PC-3 (cell line): ENCODE data around the gene NES. TPM values are rescaled to one million over a fixed set of nuclear protein-coding genes. Genes with fewer than 3 reads are reported as not detected.
A peak's percentile ranks its signal among the peaks of the same experiment; 100 is the strongest.

Experiments
- ATAC-seq: fragments of 200-7000 bp; cut with Tn5 transposase; 2 replicates; pipeline ENCODE4 v1.9.1; 2020; ENCODE audit warnings: mild to moderate bottlenecking, moderate library complexity
- Bru-seq: library from RNA; stranded (reverse); fragments of 400-500 nt; gene quantifications from one replicate; lab custom pipeline; 2021; lab: Mats Ljungman, UMichigan
- BruChase-seq, 2 experiments: library from RNA; stranded (reverse); fragments of 400-500 nt; gene quantifications; one replicate each; lab custom pipeline; 2021; lab: Mats Ljungman, UMichigan
- BruUV-seq: library from RNA; stranded (reverse); fragments of 400-500 nt; replicated peaks from 2 replicates; lab custom pipeline; 2021; lab: Mats Ljungman, UMichigan
- CTCF ChIA-PET: fragments of 300-600 bp; sonication (Branson Sonifier 250); formaldehyde crosslinking; loops from one replicate; lab custom pipeline; 2022; ENCODE audit warnings: antibody characterized with exemption; lab: Charles Lee
- POLR2A ChIA-PET: fragments of 300-600 bp; sonication (Branson Sonifier 250); formaldehyde crosslinking; loops from one replicate; lab custom pipeline; 2022; ENCODE audit warnings: antibody characterized with exemption; ENCODE audit not compliant: unreplicated experiment; lab: Charles Lee
- DNase-seq: peaks from one replicate; pipeline ENCODE4 v3.0.0-alpha.2; 2015
- H2AFZ ChIP-seq: fragments of 300-600 bp; sonication (generic); 2 replicates; pipeline ENCODE4 v1.6.0; 2016; ENCODE audit warnings: antibody characterized with exemption, low read length
- H3F3A ChIP-seq: fragments of 300-600 bp; sonication (generic); one replicate; pipeline ENCODE4 v1.6.0; 2017; ENCODE audit warnings: antibody characterized with exemption, low read length, control low read depth, mild to moderate bottlenecking; ENCODE audit not compliant: unreplicated experiment
- H3K27ac ChIP-seq: fragments of 300-600 bp; sonication (generic); 2 replicates; pipeline ENCODE4 v1.5.1; 2016; ENCODE audit warnings: mild to moderate bottlenecking, low read length
- H3K27me3 ChIP-seq: fragments of 300-600 bp; sonication (generic); 2 replicates; pipeline ENCODE4 v1.6.1; 2016; ENCODE audit warnings: low read length, mixed read lengths
- H3K36me3 ChIP-seq: fragments of 300-600 bp; sonication (generic); 2 replicates; pipeline ENCODE4 v1.6.1; 2016; ENCODE audit warnings: low read depth, mixed run types, low read length, mixed read lengths
- H3K4me1 ChIP-seq: fragments of 300-600 bp; sonication (generic); 2 replicates; pipeline ENCODE4 v1.5.1; 2016; ENCODE audit warnings: low read length; ENCODE audit not compliant: insufficient read depth
- H3K4me2 ChIP-seq: fragments of 300-600 bp; sonication (generic); 2 replicates; pipeline ENCODE4 v1.6.0; 2016; ENCODE audit warnings: low read length
- H3K4me3 ChIP-seq: fragments of 300-600 bp; sonication (generic); 2 replicates; pipeline ENCODE4 v1.5.1; 2016; ENCODE audit warnings: mild to moderate bottlenecking, low read length, mixed read lengths
- H3K79me2 ChIP-seq: fragments of 300-600 bp; sonication (generic); 2 replicates; pipeline ENCODE4 v1.6.1; 2017; ENCODE audit warnings: low read length, mixed read lengths
- H3K9ac ChIP-seq: fragments of 300-600 bp; sonication (generic); 2 replicates; pipeline ENCODE4 v1.6.0; 2016; ENCODE audit warnings: mild to moderate bottlenecking, low read length
- H3K9me2 ChIP-seq: fragments of 300-600 bp; sonication (generic); replicated peaks from 2 replicates; pipeline ENCODE4 v1.6.1; 2016; ENCODE audit warnings: mixed run types, low read length, mixed read lengths
- H3K9me3 ChIP-seq: fragments of 300-600 bp; sonication (generic); 2 replicates; pipeline ENCODE4 v1.6.1; 2016; ENCODE audit warnings: low read length, mixed read lengths
- H4K20me1 ChIP-seq: fragments of 300-600 bp; sonication (generic); 2 replicates; pipeline ENCODE4 v1.6.1; 2016; ENCODE audit warnings: low read length, mixed read lengths
- EZH2 ChIP-seq: fragments of 300-600 bp; sonication (generic); IDR thresholded peaks from one replicate; pipeline ENCODE4 v1.6.1; 2017; ENCODE audit warnings: antibody characterized with exemption, mild to moderate bottlenecking, low read length; ENCODE audit not compliant: unreplicated experiment
- EZH2phosphoT487 ChIP-seq: fragments of 300-600 bp; sonication (generic); IDR thresholded peaks from 2 replicates; pipeline ENCODE4 v1.6.1; 2018; ENCODE audit warnings: mild to moderate bottlenecking, antibody characterized with exemption, low read length, borderline replicate concordance
- intact Hi-C: fragments of 100-400 bp; cut with micrococcal nuclease; formaldehyde crosslinking; loops from 2 replicates; pipeline ENCODE4 v1.9.0; 2023
- long read RNA-seq: library from polyadenylated mRNA; unstranded; transcript quantifications from one replicate; pipeline ENCODE4 v2.0.0, GENCODE V29; 2021; ENCODE audit not compliant: unreplicated experiment
- total RNA-seq: library from RNA; depleted of rRNA; stranded (reverse); fragments of >200 nt; gene quantifications from 2 replicates; pipeline ENCODE4 v1.2.3, GENCODE V29; 2014; rRNA removed
- TF ChIP-seq, protein P1 (sequence below): fragments of 300-600 bp; sonication (generic); conservative IDR thresholded peaks from 2 replicates; pipeline ENCODE4 v1.5.1; 2017; ENCODE audit warnings: antibody characterized with exemption, low read depth, mild to moderate bottlenecking, low read length

Gene NES, protein sequence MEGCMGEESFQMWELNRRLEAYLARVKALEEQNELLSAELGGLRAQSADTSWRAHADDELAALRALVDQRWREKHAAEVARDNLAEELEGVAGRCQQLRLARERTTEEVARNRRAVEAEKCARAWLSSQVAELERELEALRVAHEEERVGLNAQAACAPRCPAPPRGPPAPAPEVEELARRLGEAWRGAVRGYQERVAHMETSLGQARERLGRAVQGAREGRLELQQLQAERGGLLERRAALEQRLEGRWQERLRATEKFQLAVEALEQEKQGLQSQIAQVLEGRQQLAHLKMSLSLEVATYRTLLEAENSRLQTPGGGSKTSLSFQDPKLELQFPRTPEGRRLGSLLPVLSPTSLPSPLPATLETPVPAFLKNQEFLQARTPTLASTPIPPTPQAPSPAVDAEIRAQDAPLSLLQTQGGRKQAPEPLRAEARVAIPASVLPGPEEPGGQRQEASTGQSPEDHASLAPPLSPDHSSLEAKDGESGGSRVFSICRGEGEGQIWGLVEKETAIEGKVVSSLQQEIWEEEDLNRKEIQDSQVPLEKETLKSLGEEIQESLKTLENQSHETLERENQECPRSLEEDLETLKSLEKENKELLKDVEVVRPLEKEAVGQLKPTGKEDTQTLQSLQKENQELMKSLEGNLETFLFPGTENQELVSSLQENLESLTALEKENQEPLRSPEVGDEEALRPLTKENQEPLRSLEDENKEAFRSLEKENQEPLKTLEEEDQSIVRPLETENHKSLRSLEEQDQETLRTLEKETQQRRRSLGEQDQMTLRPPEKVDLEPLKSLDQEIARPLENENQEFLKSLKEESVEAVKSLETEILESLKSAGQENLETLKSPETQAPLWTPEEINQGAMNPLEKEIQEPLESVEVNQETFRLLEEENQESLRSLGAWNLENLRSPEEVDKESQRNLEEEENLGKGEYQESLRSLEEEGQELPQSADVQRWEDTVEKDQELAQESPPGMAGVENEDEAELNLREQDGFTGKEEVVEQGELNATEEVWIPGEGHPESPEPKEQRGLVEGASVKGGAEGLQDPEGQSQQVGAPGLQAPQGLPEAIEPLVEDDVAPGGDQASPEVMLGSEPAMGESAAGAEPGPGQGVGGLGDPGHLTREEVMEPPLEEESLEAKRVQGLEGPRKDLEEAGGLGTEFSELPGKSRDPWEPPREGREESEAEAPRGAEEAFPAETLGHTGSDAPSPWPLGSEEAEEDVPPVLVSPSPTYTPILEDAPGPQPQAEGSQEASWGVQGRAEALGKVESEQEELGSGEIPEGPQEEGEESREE (N-terminal part only)
- 58.2 and 70.0 TPM in 2 replicates for total RNA-seq
- percentile 95 among the genes with signal in this experiment for Bru-seq, nascent RNA
- BruChase-seq, experiment 1, labeled RNA remaining after a 6-hour chase = percentile 95 among the genes with signal in this experiment
- BruChase-seq, experiment 2, labeled RNA remaining after a 2-hour chase = percentile 94 among the genes with signal in this experiment
- long read RNA-seq, full-length matches to known transcripts = 16 of 41 reads
- long read RNA-seq, partial matches to known transcripts = 2 of 41 reads
- long read RNA-seq, other reads (novel, unspliced or antisense) = 23 of 41 reads

DNA sequence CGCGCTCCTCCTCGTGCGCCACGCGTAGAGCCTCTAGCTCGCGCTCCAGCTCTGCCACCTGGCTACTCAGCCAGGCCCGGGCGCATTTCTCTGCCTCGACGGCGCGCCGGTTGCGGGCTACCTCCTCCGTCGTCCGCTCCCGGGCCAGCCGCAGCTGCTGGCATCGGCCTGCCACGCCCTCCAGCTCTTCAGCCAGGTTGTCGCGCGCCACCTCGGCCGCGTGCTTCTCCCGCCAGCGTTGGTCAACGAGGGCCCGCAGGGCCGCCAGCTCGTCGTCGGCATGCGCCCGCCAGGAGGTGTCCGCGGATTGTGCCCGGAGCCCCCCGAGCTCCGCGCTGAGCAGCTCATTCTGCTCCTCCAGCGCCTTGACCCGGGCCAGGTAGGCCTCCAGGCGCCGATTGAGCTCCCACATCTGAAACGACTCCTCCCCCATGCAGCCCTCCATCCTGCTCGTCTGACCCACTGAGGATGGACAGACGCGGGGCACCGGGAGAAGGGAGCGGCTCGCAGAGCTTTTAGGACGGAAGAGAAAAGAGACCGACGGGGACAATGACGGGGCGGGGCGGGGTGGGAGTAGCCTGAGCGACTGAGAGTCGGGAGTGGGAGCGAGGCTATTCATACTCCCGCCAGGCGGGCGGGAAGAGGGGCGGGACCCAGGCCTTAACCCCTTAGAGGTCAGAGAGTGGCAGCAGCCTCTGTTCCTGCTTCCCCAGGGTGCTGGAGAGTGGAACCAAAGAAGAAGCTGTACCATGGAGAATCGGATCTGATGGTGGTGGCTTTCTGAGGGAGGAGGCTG, at the start of gene NES:
NES (minus strand) TSS at position 588 of the 796 bp plus-strand sequence; CDS start at position 445, 143 bp downstream.
- peak; percentile 76 for DNase-seq
- CTCF ChIA-PET = interaction anchor here (0.6 to 3.4 kb wide), 8 partner anchors 12 to 257 kb away, joined by 3 to 37 read pairs (median 6); partner anchors contain the start of genes ISG20L2, METTL25B and MRPL24
- H3F3A ChIP-seq = no peaks in the 10 kb centered on the region
- no peaks in the 10 kb centered on the region for H4K20me1 ChIP-seq
- H3K4me1 ChIP-seq = peaks cover 28% of the 10 kb centered on the region
- TF ChIP-seq, protein P1, sequence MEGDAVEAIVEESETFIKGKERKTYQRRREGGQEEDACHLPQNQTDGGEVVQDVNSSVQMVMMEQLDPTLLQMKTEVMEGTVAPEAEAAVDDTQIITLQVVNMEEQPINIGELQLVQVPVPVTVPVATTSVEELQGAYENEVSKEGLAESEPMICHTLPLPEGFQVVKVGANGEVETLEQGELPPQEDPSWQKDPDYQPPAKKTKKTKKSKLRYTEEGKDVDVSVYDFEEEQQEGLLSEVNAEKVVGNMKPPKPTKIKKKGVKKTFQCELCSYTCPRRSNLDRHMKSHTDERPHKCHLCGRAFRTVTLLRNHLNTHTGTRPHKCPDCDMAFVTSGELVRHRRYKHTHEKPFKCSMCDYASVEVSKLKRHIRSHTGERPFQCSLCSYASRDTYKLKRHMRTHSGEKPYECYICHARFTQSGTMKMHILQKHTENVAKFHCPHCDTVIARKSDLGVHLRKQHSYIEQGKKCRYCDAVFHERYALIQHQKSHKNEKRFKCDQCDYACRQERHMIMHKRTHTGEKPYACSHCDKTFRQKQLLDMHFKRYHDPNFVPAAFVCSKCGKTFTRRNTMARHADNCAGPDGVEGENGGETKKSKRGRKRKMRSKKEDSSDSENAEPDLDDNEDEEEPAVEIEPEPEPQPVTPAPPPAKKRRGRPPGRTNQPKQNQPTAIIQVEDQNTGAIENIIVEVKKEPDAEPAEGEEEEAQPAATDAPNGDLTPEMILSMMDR = no peak
- TF ChIP-seq EZH2 (no peak), EZH2phosphoT487 (no peak)
- H2AFZ ChIP-seq = peak within 1 kb of the TSS; percentile 84
- H3K9me3 ChIP-seq = no peaks in the 10 kb centered on the region
- peaks cover 20% of the 10 kb centered on the region for H3K79me2 ChIP-seq
- no peak within 1 kb of the TSS for H3K27ac ChIP-seq
- 0 out of 2 replicates have a peak, but pooled peaks cover 3% of the 10 kb centered on the region for H3K36me3 ChIP-seq
- POLR2A ChIA-PET = interaction anchor here (0.5 to 1.1 kb wide), 5 partner anchors 14 to 28 kb away, joined by 3 to 18 read pairs (median 8); no protein-coding TSS in a partner anchor
- H3K9me2 ChIP-seq = no peaks in the 10 kb centered on the region
- peak within 1 kb of the TSS; percentile 67 for H3K9ac ChIP-seq
- peak; percentile 75 for ATAC-seq
- H3K4me2 ChIP-seq = peak within 1 kb of the TSS; percentile 93
- H3K4me3 ChIP-seq = peak within 1 kb of the TSS; percentile 64
- H3K27me3 ChIP-seq = no peaks in the 10 kb centered on the region
- TSS peak; percentile 32 for BruUV-seq
- intact Hi-C loops = loop anchor here (1.0 kb wide), 1 partner anchor 17 kb away; no protein-coding TSS in a partner anchor

DNA sequence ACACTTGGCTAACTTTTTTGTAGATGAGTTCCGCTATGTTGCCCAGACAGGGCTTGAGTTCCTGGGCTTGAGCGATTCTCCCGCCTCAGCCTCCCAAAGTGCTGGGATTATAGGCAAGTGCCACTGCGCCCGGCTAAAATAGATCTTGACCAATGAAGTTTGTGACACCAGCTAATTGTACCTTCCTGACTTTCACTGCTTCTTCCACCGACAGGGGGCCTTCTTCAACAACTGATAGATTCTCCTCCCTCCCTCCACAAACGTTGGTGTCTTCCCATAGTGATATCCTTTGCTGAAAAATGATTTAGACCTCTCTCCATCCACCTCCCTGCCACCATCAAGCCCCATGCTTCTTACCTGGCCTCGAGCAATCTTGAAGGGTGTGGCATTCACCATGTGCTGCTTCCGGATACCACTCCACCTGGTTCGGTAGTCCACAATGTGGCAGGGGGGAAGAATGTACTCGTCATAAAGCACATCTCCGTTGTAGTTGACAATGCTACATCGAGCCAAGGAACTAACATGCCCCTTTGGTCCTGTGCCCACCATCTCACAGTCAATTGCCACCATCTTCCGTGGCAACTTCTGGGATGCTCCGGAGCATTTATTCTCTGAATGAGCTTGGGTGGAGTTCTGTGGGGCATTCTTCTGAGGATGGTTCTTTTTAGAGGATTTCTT, 49.5 kb upstream of the NES start:
- Histone ChIP-seq H3K4me1 (peaks cover 27% of the 10 kb centered on the region), H4K20me1 (peaks cover 38% of the 10 kb centered on the region)

More for the DNA sequence above, 49.5 kb upstream of the NES start:
- H3K9me2 ChIP-seq = no peaks in the 10 kb centered on the region
- peaks cover 77% of the 10 kb centered on the region for H3K79me2 ChIP-seq
- peak; percentile 79 for DNase-seq
- no peak for TF ChIP-seq EZH2phosphoT487
- TF ChIP-seq EZH2 = no peak
- TF ChIP-seq, protein P1 = peak; percentile 92
- peak overlapping the region; percentile 98 for H3K4me3 ChIP-seq
- H3K9ac ChIP-seq = peak overlapping the region; percentile 97
- ATAC-seq = peak; percentile 21
- BruUV-seq = no TSS peak
- peak overlapping the region; percentile 89 for H3K4me2 ChIP-seq
- H2AFZ ChIP-seq = no peak overlapping the region
- H3K9me3 ChIP-seq = no peaks in the 10 kb centered on the region
- CTCF ChIA-PET = interaction anchor here (0.5 to 3.0 kb wide), 24 partner anchors 14 to 201 kb away, joined by 3 to 106 read pairs (median 5); partner anchors contain the start of genes CRABP2, HDGF, MRPL24 and NES
- peaks cover 32% of the 10 kb centered on the region for H3K36me3 ChIP-seq
- intact Hi-C loops = loop anchor here (1.0 kb wide), 4 partner anchors 17 to 164 kb away; partner anchors contain the start of gene INSRR
- H3K27me3 ChIP-seq = no peaks in the 10 kb centered on the region
- peak overlapping the region; percentile 62 for H3K27ac ChIP-seq
- POLR2A ChIA-PET = interaction anchor here (0.6 to 1.0 kb wide), 3 partner anchors 14 to 444 kb away, joined by 3 to 5 read pairs (median 4); partner anchors contain the start of gene MRPL24
- H3F3A ChIP-seq = no peaks in the 10 kb centered on the region
